ENCODE measurements around the gene PRUNE2. TPM values are rescaled to one million over a fixed set of nuclear protein-coding genes. Genes with fewer than 3 reads are reported as not detected.

The PRUNE2 gene
- polyA plus RNA-seq, 1 of the 3 experiments (the other 2 are of a cell fraction), result 13.0 TPM

DNA sequence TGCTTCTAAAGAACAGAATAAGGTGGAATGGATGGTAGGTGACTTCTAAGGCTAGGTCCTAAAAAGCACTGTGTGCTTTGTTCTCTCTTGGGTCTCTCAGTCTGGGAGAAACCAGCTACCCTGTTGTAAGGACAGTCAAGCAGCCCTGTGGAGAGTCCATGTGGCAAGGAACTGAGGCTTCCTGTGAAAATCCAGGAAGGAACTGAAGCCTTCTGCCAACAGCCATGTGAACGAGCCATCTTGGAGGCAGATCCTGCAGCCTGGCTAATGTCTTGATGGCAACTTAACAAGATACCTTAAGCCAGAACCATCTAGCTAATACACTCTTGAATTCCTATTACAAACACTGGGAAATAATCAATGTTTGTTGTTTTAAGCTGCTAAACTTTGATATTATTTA, 241.8 kb downstream of the PRUNE2 start (continued):
- TF ChIP-seq, protein P1, sequence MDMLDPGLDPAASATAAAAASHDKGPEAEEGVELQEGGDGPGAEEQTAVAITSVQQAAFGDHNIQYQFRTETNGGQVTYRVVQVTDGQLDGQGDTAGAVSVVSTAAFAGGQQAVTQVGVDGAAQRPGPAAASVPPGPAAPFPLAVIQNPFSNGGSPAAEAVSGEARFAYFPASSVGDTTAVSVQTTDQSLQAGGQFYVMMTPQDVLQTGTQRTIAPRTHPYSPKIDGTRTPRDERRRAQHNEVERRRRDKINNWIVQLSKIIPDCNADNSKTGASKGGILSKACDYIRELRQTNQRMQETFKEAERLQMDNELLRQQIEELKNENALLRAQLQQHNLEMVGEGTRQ (IDR thresholded peaks at IDR 0.05; ENCODE audit: borderline replicate concordance, low read depth, low read length), result no peak

DNA sequence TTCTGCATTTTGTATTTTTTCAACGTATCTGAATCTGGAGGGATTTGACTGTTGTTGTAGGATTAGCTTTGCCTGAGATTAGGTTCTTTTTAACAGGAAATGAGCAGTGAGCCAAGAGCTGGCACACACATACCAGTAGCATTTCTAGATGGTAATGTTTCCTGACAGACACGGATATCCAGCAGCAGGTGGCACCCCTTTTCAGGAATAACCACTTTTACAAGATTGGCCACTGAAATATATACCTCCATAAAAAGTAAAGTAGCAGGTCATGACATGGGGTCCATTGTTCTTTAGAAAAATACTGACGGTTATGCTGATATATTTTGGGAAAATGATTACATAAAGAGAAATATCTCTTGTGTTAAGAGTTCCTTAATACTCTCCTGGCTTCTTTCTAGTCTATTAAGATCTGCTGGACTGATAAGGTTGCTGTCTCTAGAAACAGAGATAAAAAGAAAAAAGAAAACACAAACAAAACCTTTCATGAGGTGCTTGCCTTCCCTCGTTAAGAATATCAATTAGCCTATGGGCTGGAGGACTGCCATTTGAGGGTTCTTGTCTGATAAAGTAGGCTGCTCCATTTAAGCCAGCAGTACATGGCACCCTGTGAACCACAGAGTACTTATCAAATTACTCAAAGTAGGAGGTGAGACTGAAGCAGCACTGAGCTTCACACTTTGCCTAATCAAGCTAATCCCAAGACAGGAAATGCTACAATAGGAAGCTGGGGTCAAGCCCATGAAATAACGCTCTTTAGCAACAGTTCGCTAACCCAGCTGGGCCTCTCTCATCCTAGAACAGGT, 243.2 kb downstream of the PRUNE2 start:
- CTCF ChIA-PET, result no interaction called here
- no peak overlapping the region for H3K4me3 ChIP-seq (ENCODE audit: low read depth in 2 of 2, low read length in 1 of 2)
- H3K9me3 ChIP-seq, result no peaks in the 10 kb centered on the region
- POLR2A ChIA-PET, result no interaction called here
- H4K20me1 ChIP-seq (ENCODE audit: insufficient read depth), result no peaks in the 10 kb centered on the region
- no peak overlapping the region for H2AFZ ChIP-seq (ENCODE audit: low read depth)
- H3K9me2 ChIP-seq, result no peaks in the 10 kb centered on the region
- DNase-seq, result no peak
- TF ChIP-seq FOXJ3 (CRISPR knock-in tag; IDR thresholded peaks at IDR 0.05), result no peak
- TF ChIP-seq, protein P2, sequence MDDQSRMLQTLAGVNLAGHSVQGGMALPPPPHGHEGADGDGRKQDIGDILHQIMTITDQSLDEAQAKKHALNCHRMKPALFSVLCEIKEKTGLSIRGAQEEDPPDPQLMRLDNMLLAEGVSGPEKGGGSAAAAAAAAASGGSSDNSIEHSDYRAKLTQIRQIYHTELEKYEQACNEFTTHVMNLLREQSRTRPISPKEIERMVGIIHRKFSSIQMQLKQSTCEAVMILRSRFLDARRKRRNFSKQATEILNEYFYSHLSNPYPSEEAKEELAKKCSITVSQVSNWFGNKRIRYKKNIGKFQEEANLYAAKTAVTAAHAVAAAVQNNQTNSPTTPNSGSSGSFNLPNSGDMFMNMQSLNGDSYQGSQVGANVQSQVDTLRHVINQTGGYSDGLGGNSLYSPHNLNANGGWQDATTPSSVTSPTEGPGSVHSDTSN (IDR thresholded peaks at IDR 0.05), result peak; percentile 39; the same call in 1 of the 2 replicates
- TF ChIP-seq SIN3A (IDR thresholded peaks at IDR 0.05; ENCODE audit: borderline replicate concordance, low read depth, low read length), result no peak
- TF ChIP-seq, protein P3, sequence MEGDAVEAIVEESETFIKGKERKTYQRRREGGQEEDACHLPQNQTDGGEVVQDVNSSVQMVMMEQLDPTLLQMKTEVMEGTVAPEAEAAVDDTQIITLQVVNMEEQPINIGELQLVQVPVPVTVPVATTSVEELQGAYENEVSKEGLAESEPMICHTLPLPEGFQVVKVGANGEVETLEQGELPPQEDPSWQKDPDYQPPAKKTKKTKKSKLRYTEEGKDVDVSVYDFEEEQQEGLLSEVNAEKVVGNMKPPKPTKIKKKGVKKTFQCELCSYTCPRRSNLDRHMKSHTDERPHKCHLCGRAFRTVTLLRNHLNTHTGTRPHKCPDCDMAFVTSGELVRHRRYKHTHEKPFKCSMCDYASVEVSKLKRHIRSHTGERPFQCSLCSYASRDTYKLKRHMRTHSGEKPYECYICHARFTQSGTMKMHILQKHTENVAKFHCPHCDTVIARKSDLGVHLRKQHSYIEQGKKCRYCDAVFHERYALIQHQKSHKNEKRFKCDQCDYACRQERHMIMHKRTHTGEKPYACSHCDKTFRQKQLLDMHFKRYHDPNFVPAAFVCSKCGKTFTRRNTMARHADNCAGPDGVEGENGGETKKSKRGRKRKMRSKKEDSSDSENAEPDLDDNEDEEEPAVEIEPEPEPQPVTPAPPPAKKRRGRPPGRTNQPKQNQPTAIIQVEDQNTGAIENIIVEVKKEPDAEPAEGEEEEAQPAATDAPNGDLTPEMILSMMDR (IDR thresholded peaks at IDR 0.05), result peak; percentile 15; the same call in 1 of the 2 replicates
- H3K27ac ChIP-seq (ENCODE audit: low read depth in 2 of 2, low read length in 1 of 2), result no peak overlapping the region
- peaks cover 0 to 15% of the 10 kb centered on the region in 2 experiments; a peak in 2 of 4 replicates for H3K4me1 ChIP-seq (ENCODE audit: control insufficient read depth in 1 of 2, insufficient read depth in 2 of 2, low read depth in 1 of 2, low read length in 1 of 2)
- no peaks in the 10 kb centered on the region for H3K27me3 ChIP-seq (ENCODE audit: insufficient read depth)
- no peaks in the 10 kb centered on the region for H3K79me2 ChIP-seq (ENCODE audit: insufficient read depth)
- peaks cover 18% of the 10 kb centered on the region for H3F3A ChIP-seq (replicated peaks; ENCODE audit: insufficient read depth)
- 17% methylated on average over 6 of the region's 6 CpGs for WGBS (ENCODE audit: low lambda C conversion rate)
- no peak overlapping the region for H3K4me2 ChIP-seq
- peaks cover 0 to 4% of the 10 kb centered on the region in 2 experiments for H3K36me3 ChIP-seq (replicated peaks in 1 of 2; ENCODE audit: control insufficient read depth in 1 of 2, insufficient read depth in 2 of 2, low read length in 1 of 2)
- no peak overlapping the region for H3K9ac ChIP-seq

DNA sequence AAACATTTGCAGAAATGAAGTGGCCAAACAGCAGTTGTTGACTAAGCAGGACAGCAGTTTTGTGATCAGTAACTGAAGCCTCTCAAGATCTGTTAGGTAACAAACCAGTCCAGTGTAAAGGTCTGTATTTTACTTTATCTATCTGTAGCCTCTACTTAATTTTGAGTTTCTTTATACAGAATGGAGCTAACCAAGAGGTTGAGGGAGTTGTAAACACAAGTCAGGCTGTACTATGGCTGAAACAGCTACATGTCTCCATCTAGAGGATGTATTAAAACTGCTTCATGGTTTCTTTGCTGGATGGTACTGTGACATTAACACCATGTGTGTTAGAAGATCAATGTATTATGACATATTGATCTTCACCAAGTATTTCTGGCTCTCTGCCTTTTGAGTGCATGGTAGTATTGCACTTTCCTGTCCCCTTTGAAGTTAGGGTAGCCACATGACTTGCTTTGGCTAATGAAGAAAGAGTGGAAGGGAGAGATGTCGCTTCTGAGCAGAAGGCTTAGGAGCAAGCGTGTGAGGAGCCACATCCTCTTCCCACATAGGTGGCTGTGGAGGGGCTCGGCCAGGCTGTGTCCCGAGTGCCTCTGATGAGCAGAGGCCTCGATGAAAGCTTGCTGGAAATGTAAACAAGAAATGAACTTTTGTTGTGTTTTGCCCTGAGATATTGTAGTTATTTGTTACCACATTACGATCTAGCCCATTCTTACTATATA, 247.2 kb downstream of the PRUNE2 start:
- DNase-seq, result no peak
- H3K9ac ChIP-seq, result no peak overlapping the region
- no peak overlapping the region for H2AFZ ChIP-seq (ENCODE audit: low read depth)
- no peaks in the 10 kb centered on the region for H4K20me1 ChIP-seq (ENCODE audit: insufficient read depth)
- H3K79me2 ChIP-seq (ENCODE audit: insufficient read depth), result no peaks in the 10 kb centered on the region
- H3K4me2 ChIP-seq, result 0 out of 2 replicates have a peak overlapping the region, but pooled peaks have one; percentile 13
- peaks cover 0 to 4% of the 10 kb centered on the region in 2 experiments for H3K36me3 ChIP-seq (replicated peaks in 1 of 2; ENCODE audit: control insufficient read depth in 1 of 2, insufficient read depth in 2 of 2, low read length in 1 of 2)
- no peak overlapping the region for H3K4me3 ChIP-seq (ENCODE audit: low read depth in 2 of 2, low read length in 1 of 2)
- 0 out of 2 replicates have a peak, but pooled peaks have one; percentile 15 for TF ChIP-seq FOXM1 (IDR thresholded peaks at IDR 0.05; ENCODE audit: low read depth)
- no peak for TF ChIP-seq ELF1 (IDR thresholded peaks at IDR 0.05)
- TF ChIP-seq, protein P3 (IDR thresholded peaks at IDR 0.05), result peak; percentile 76
- peak; percentile 62 for TF ChIP-seq SMC3 (IDR thresholded peaks at IDR 0.05; ENCODE audit: low read depth, low read length)
- no peak for TF ChIP-seq RCOR1 (IDR thresholded peaks at IDR 0.05; ENCODE audit: low read length)
- peak; percentile 66 for TF ChIP-seq RAD21 (IDR thresholded peaks at IDR 0.05; ENCODE audit: low read length)
- peaks cover 0 to 40% of the 10 kb centered on the region in 2 experiments; a peak in 3 of 4 replicates for H3K4me1 ChIP-seq (ENCODE audit: control insufficient read depth in 1 of 2, insufficient read depth in 2 of 2, low read depth in 1 of 2, low read length in 1 of 2)
- no peaks in the 10 kb centered on the region for H3K9me3 ChIP-seq
- 41% methylated on average over 6 of the region's 6 CpGs for WGBS (ENCODE audit: low lambda C conversion rate)
- H3K27me3 ChIP-seq (ENCODE audit: insufficient read depth), result no peaks in the 10 kb centered on the region
- H3K9me2 ChIP-seq, result no peaks in the 10 kb centered on the region
- ChIA-PET POLR2A (no interaction called here), CTCF (interaction anchor here (0.6 to 1.7 kb wide), 5 partner anchors 8 to 213 kb away, joined by 3 to 5 read pairs (median 4); no protein-coding TSS in a partner anchor)
- H3K27ac ChIP-seq (ENCODE audit: low read depth in 2 of 2, low read length in 1 of 2), result peak overlapping the region in 1 of 2 experiments; percentile 91; a peak in 1 of 4 replicates
- H3F3A ChIP-seq (replicated peaks; ENCODE audit: insufficient read depth), result peaks cover 36% of the 10 kb centered on the region
